PC-3 (cell line): ENCODE data around the gene RFX1. TPM values are rescaled to one million over a fixed set of nuclear protein-coding genes. Genes with fewer than 3 reads are reported as not detected.

Source experiments
- ATAC-seq: fragments of 200-7000 bp; cut with Tn5 transposase; 2 replicates; pipeline ENCODE4 v1.9.1; 2020; ENCODE audit warnings: mild to moderate bottlenecking, moderate library complexity
- BruUV-seq: library from RNA; stranded (reverse); fragments of 400-500 nt; replicated peaks from 2 replicates; lab custom pipeline; 2021; lab: Mats Ljungman, UMichigan
- CTCF ChIA-PET: fragments of 300-600 bp; sonication (Branson Sonifier 250); formaldehyde crosslinking; loops from one replicate; lab custom pipeline; 2022; ENCODE audit warnings: antibody characterized with exemption; lab: Charles Lee
- POLR2A ChIA-PET: fragments of 300-600 bp; sonication (Branson Sonifier 250); formaldehyde crosslinking; loops from one replicate; lab custom pipeline; 2022; ENCODE audit warnings: antibody characterized with exemption; ENCODE audit not compliant: unreplicated experiment; lab: Charles Lee
- DNase-seq: peaks from one replicate; pipeline ENCODE4 v3.0.0-alpha.2; 2015
- H2AFZ ChIP-seq: fragments of 300-600 bp; sonication (generic); 2 replicates; pipeline ENCODE4 v1.6.0; 2016; ENCODE audit warnings: antibody characterized with exemption, low read length
- H3F3A ChIP-seq: fragments of 300-600 bp; sonication (generic); one replicate; pipeline ENCODE4 v1.6.0; 2017; ENCODE audit warnings: antibody characterized with exemption, low read length, control low read depth, mild to moderate bottlenecking; ENCODE audit not compliant: unreplicated experiment
- H3K27ac ChIP-seq: fragments of 300-600 bp; sonication (generic); 2 replicates; pipeline ENCODE4 v1.5.1; 2016; ENCODE audit warnings: mild to moderate bottlenecking, low read length
- H3K27me3 ChIP-seq: fragments of 300-600 bp; sonication (generic); 2 replicates; pipeline ENCODE4 v1.6.1; 2016; ENCODE audit warnings: low read length, mixed read lengths
- H3K36me3 ChIP-seq: fragments of 300-600 bp; sonication (generic); 2 replicates; pipeline ENCODE4 v1.6.1; 2016; ENCODE audit warnings: low read depth, mixed run types, low read length, mixed read lengths
- H3K4me1 ChIP-seq: fragments of 300-600 bp; sonication (generic); 2 replicates; pipeline ENCODE4 v1.5.1; 2016; ENCODE audit warnings: low read length; ENCODE audit not compliant: insufficient read depth
- H3K4me2 ChIP-seq: fragments of 300-600 bp; sonication (generic); 2 replicates; pipeline ENCODE4 v1.6.0; 2016; ENCODE audit warnings: low read length
- H3K4me3 ChIP-seq: fragments of 300-600 bp; sonication (generic); 2 replicates; pipeline ENCODE4 v1.5.1; 2016; ENCODE audit warnings: mild to moderate bottlenecking, low read length, mixed read lengths
- H3K79me2 ChIP-seq: fragments of 300-600 bp; sonication (generic); 2 replicates; pipeline ENCODE4 v1.6.1; 2017; ENCODE audit warnings: low read length, mixed read lengths
- H3K9ac ChIP-seq: fragments of 300-600 bp; sonication (generic); 2 replicates; pipeline ENCODE4 v1.6.0; 2016; ENCODE audit warnings: mild to moderate bottlenecking, low read length
- H3K9me2 ChIP-seq: fragments of 300-600 bp; sonication (generic); replicated peaks from 2 replicates; pipeline ENCODE4 v1.6.1; 2016; ENCODE audit warnings: mixed run types, low read length, mixed read lengths
- H3K9me3 ChIP-seq: fragments of 300-600 bp; sonication (generic); 2 replicates; pipeline ENCODE4 v1.6.1; 2016; ENCODE audit warnings: low read length, mixed read lengths
- H4K20me1 ChIP-seq: fragments of 300-600 bp; sonication (generic); 2 replicates; pipeline ENCODE4 v1.6.1; 2016; ENCODE audit warnings: low read length, mixed read lengths
- CTCF ChIP-seq: fragments of 300-600 bp; sonication (generic); conservative IDR thresholded peaks from 2 replicates; pipeline ENCODE4 v1.5.1; 2017; ENCODE audit warnings: antibody characterized with exemption, low read depth, mild to moderate bottlenecking, low read length
- EZH2 ChIP-seq: fragments of 300-600 bp; sonication (generic); IDR thresholded peaks from one replicate; pipeline ENCODE4 v1.6.1; 2017; ENCODE audit warnings: antibody characterized with exemption, mild to moderate bottlenecking, low read length; ENCODE audit not compliant: unreplicated experiment
- EZH2phosphoT487 ChIP-seq: fragments of 300-600 bp; sonication (generic); IDR thresholded peaks from 2 replicates; pipeline ENCODE4 v1.6.1; 2018; ENCODE audit warnings: mild to moderate bottlenecking, antibody characterized with exemption, low read length, borderline replicate concordance
- intact Hi-C: fragments of 100-400 bp; cut with micrococcal nuclease; formaldehyde crosslinking; loops from 2 replicates; pipeline ENCODE4 v1.9.0; 2023
- total RNA-seq: library from RNA; depleted of rRNA; stranded (reverse); fragments of >200 nt; gene quantifications from 2 replicates; pipeline ENCODE4 v1.2.3, GENCODE V29; 2014

The RFX1 gene
- total RNA-seq, 1 experiment from 2014 or later: 7.5 TPM

GRCh38 chr19:13932911-13933393, 73.2 kb downstream of the RFX1 start:
- Histone ChIP-seq H3K4me3 (no peak overlapping the region), H3K4me1 (no peaks in the 10 kb centered on the region), H3K27me3 (no peaks in the 10 kb centered on the region), H3K27ac (no peak overlapping the region), H3K79me2 (no peaks in the 10 kb centered on the region), H3K9me3 (no peaks in the 10 kb centered on the region), H2AFZ (no peak overlapping the region), H3K36me3 (no peaks in the 10 kb centered on the region), H4K20me1 (no peaks in the 10 kb centered on the region), H3K9ac (no peak overlapping the region), H3F3A (no peaks in the 10 kb centered on the region), H3K4me2 (no peak overlapping the region), H3K9me2 (no peaks in the 10 kb centered on the region)
- TF ChIP-seq EZH2phosphoT487: no peak
- no peak for TF ChIP-seq CTCF
- no peak for TF ChIP-seq EZH2
- intact Hi-C loops: no loop called here
- ChIA-PET CTCF (interaction anchor here (0.6 kb wide), 1 partner anchor 55 kb away, joined by 3 read pairs; no protein-coding TSS in a partner anchor), POLR2A (no interaction called here)
- ATAC-seq (no peak), DNase-seq (no peak)
- BruUV-seq: no TSS peak

GRCh38 chr19:13932149-13932637, 73.9 kb downstream of the RFX1 start:
- Histone ChIP-seq H3K27ac (no peak overlapping the region), H3K36me3 (peaks cover 2% of the 10 kb centered on the region; the same call in 1 of the 2 replicates), H3K9ac (no peak overlapping the region), H4K20me1 (no peaks in the 10 kb centered on the region), H3K27me3 (no peaks in the 10 kb centered on the region), H3K4me2 (no peak overlapping the region), H3K9me2 (no peaks in the 10 kb centered on the region), H2AFZ (no peak overlapping the region), H3F3A (no peaks in the 10 kb centered on the region), H3K79me2 (no peaks in the 10 kb centered on the region), H3K4me1 (no peaks in the 10 kb centered on the region), H3K9me3 (no peaks in the 10 kb centered on the region), H3K4me3 (no peak overlapping the region)
- no peak for DNase-seq
- no TSS peak for BruUV-seq
- intact Hi-C loops: no loop called here
- CTCF ChIA-PET: no interaction called here
- POLR2A ChIA-PET: no interaction called here
- ATAC-seq: no peak
- TF ChIP-seq EZH2: no peak
- TF ChIP-seq CTCF: no peak
- no peak for TF ChIP-seq EZH2phosphoT487

GRCh38 chr19:13931391-13932148, 74.5 kb downstream of the RFX1 start:
- no peaks in the 10 kb centered on the region for H3K4me1 ChIP-seq
- no peaks in the 10 kb centered on the region for H3K9me2 ChIP-seq
- no peaks in the 10 kb centered on the region for H3K9me3 ChIP-seq
- H3K9ac ChIP-seq: no peak overlapping the region
- ATAC-seq (no peak), DNase-seq (no peak)
- H3K27me3 ChIP-seq: no peaks in the 10 kb centered on the region
- TF ChIP-seq CTCF: no peak
- no peak for TF ChIP-seq EZH2phosphoT487
- TF ChIP-seq EZH2: no peak
- H2AFZ ChIP-seq: no peak overlapping the region
- H3K79me2 ChIP-seq: no peaks in the 10 kb centered on the region
- POLR2A ChIA-PET: no interaction called here
- H3F3A ChIP-seq: no peaks in the 10 kb centered on the region
- CTCF ChIA-PET: interaction anchor here (0.6 kb wide), 1 partner anchor 95 kb away, joined by 9 read pairs; no protein-coding TSS in a partner anchor
- H4K20me1 ChIP-seq: no peaks in the 10 kb centered on the region
- H3K4me2 ChIP-seq: no peak overlapping the region
- H3K4me3 ChIP-seq: no peak overlapping the region
- no TSS peak for BruUV-seq
- no peak overlapping the region for H3K27ac ChIP-seq
- intact Hi-C loops: no loop called here
- H3K36me3 ChIP-seq: peaks cover 7% of the 10 kb centered on the region; the same call in 1 of the 2 replicates
